ENCODE measurements around the gene COMMD1. TPM values are rescaled to one million over a fixed set of nuclear protein-coding genes. Genes with fewer than 3 reads are reported as not detected.

Gene COMMD1
- polyA plus RNA-seq, 2 of the 4 experiments (the other 2 are of a cell fraction) = 54.1 to 57.3 TPM

DNA sequence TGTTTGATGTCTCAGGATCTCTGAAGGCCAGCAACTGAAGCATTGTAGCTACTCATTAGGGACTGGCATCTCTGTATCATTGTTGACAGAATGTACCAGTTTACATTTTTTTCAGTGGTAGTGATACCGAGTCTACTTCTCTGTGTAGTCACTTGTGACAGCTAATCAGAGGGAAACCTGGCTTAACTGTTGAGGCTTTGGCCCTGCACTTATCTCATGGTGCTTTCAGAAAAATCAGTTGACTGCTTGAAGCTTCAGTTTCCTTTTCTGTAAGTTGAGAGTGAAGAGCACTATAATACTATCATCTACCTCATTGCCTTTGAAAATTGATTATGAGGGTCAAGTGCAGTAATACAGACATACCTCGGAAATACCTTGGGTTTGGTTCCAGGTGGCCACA, 90.0 kb downstream of the COMMD1 start:
- Histone ChIP-seq H3K9me3 (no peaks in the 10 kb centered on the region), H3K4me2 (no peak overlapping the region), H3K4me1 (no peaks in the 10 kb centered on the region), H3K27ac (no peak overlapping the region), H3K4me3 (no peak overlapping the region)
- DNase-seq (ENCODE audit: low read depth in 1 of 2, low spot score in 1 of 2) (no peak), ATAC-seq (no peak), FAIRE-seq (no peak)
- CTCF ChIA-PET = interaction anchor here (0.7 to 4.2 kb wide), 5 partner anchors 13 to 461 kb away, joined by 3 to 127 read pairs (median 3); no protein-coding TSS in a partner anchor
- POLR2A ChIA-PET = no interaction called here
- TF ChIP-seq, protein P1, sequence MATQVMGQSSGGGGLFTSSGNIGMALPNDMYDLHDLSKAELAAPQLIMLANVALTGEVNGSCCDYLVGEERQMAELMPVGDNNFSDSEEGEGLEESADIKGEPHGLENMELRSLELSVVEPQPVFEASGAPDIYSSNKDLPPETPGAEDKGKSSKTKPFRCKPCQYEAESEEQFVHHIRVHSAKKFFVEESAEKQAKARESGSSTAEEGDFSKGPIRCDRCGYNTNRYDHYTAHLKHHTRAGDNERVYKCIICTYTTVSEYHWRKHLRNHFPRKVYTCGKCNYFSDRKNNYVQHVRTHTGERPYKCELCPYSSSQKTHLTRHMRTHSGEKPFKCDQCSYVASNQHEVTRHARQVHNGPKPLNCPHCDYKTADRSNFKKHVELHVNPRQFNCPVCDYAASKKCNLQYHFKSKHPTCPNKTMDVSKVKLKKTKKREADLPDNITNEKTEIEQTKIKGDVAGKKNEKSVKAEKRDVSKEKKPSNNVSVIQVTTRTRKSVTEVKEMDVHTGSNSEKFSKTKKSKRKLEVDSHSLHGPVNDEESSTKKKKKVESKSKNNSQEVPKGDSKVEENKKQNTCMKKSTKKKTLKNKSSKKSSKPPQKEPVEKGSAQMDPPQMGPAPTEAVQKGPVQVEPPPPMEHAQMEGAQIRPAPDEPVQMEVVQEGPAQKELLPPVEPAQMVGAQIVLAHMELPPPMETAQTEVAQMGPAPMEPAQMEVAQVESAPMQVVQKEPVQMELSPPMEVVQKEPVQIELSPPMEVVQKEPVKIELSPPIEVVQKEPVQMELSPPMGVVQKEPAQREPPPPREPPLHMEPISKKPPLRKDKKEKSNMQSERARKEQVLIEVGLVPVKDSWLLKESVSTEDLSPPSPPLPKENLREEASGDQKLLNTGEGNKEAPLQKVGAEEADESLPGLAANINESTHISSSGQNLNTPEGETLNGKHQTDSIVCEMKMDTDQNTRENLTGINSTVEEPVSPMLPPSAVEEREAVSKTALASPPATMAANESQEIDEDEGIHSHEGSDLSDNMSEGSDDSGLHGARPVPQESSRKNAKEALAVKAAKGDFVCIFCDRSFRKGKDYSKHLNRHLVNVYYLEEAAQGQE (IDR thresholded peaks at IDR 0.05) = no peak
- TF ChIP-seq, protein P2, sequence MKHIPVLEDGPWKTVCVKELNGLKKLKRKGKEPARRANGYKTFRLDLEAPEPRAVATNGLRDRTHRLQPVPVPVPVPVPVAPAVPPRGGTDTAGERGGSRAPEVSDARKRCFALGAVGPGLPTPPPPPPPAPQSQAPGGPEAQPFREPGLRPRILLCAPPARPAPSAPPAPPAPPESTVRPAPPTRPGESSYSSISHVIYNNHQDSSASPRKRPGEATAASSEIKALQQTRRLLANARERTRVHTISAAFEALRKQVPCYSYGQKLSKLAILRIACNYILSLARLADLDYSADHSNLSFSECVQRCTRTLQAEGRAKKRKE (CRISPR knock-in tag; IDR thresholded peaks at IDR 0.05; ENCODE audit: low read depth) = no peak
- TF ChIP-seq EHMT2 (IDR thresholded peaks at IDR 0.05; ENCODE audit: low read depth) = no peak
- TF ChIP-seq FOSL2 (IDR thresholded peaks at IDR 0.05) = no peak
- TF ChIP-seq FOSL2 (CRISPR knock-in tag; IDR thresholded peaks at IDR 0.05) = no peak
- TF ChIP-seq, protein P3, sequence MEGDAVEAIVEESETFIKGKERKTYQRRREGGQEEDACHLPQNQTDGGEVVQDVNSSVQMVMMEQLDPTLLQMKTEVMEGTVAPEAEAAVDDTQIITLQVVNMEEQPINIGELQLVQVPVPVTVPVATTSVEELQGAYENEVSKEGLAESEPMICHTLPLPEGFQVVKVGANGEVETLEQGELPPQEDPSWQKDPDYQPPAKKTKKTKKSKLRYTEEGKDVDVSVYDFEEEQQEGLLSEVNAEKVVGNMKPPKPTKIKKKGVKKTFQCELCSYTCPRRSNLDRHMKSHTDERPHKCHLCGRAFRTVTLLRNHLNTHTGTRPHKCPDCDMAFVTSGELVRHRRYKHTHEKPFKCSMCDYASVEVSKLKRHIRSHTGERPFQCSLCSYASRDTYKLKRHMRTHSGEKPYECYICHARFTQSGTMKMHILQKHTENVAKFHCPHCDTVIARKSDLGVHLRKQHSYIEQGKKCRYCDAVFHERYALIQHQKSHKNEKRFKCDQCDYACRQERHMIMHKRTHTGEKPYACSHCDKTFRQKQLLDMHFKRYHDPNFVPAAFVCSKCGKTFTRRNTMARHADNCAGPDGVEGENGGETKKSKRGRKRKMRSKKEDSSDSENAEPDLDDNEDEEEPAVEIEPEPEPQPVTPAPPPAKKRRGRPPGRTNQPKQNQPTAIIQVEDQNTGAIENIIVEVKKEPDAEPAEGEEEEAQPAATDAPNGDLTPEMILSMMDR (IDR thresholded peaks at IDR 0.05) = no peak
- no peak for TF ChIP-seq FOXS1 (CRISPR knock-in tag; IDR thresholded peaks at IDR 0.05)
- TF ChIP-seq POLR2A (IDR thresholded peaks at IDR 0.05; ENCODE audit: low read length) = no peak
- no peak for TF ChIP-seq ESRRA (IDR thresholded peaks at IDR 0.05; ENCODE audit: borderline replicate concordance, low read length)
- no peak for TF ChIP-seq MYC (IDR thresholded peaks at IDR 0.05; ENCODE audit: borderline replicate concordance, low read length)
- no peak for TF ChIP-seq KDM1A (IDR thresholded peaks at IDR 0.05; ENCODE audit: low read depth)
- TF ChIP-seq EHF (CRISPR knock-in tag; IDR thresholded peaks at IDR 0.05) = no peak
- no peak for TF ChIP-seq GATA3 (IDR thresholded peaks at IDR 0.05; ENCODE audit: borderline replicate concordance)
- TF ChIP-seq, protein P4, sequence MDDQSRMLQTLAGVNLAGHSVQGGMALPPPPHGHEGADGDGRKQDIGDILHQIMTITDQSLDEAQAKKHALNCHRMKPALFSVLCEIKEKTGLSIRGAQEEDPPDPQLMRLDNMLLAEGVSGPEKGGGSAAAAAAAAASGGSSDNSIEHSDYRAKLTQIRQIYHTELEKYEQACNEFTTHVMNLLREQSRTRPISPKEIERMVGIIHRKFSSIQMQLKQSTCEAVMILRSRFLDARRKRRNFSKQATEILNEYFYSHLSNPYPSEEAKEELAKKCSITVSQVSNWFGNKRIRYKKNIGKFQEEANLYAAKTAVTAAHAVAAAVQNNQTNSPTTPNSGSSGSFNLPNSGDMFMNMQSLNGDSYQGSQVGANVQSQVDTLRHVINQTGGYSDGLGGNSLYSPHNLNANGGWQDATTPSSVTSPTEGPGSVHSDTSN (IDR thresholded peaks at IDR 0.05) = no peak
- no peak for TF ChIP-seq RNF2 (IDR thresholded peaks at IDR 0.05; ENCODE audit: borderline replicate concordance, low read depth)
- TF ChIP-seq JUN (IDR thresholded peaks at IDR 0.05) = no peak
- no peak for TF ChIP-seq NFE2L2 (conservative IDR thresholded peaks at IDR 0.05; ENCODE audit: low read length)
- WGBS (ENCODE audit: missing lambda C conversion rate) = 73% methylated on average over 2 of the region's 2 CpGs

DNA sequence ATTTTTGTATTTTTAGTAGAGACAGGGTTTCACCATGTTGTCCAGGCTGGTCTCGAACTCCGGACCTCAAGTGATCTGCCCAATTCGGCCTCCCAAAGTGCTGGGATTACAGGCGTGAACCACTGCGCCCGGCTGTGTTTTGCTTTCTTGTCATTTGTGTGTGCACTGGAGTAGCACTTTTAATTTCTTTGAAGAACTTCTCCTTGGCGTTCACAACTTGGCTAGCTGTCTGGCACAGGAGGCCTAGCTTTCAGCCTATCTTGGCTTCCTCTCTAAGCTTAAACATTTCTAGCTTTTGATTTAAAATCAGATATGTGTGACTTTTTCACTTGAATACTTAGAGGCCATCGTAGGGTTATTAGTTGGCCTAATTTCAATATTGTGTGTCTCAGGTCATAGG, 93.0 kb downstream of the COMMD1 start:
- Histone ChIP-seq H3K4me2 (no peak overlapping the region), H3K4me1 (no peaks in the 10 kb centered on the region), H3K9me3 (no peaks in the 10 kb centered on the region), H3K4me3 (no peak overlapping the region), H3K27ac (no peak overlapping the region)
- CTCF ChIA-PET = interaction anchor here (1.4 to 2.1 kb wide), 4 partner anchors 9 to 415 kb away, joined by 3 to 9 read pairs (median 6); no protein-coding TSS in a partner anchor
- FAIRE-seq (no peak), DNase-seq (ENCODE audit: low read depth in 1 of 2, low spot score in 1 of 2) (no peak), ATAC-seq (no peak)
- POLR2A ChIA-PET = no interaction called here
- 94% methylated on average over 8 of the region's 8 CpGs for WGBS (ENCODE audit: missing lambda C conversion rate)
- TF ChIP-seq MYC (IDR thresholded peaks at IDR 0.05; ENCODE audit: borderline replicate concordance, low read length) = no peak
- TF ChIP-seq JUN (IDR thresholded peaks at IDR 0.05) = no peak
- TF ChIP-seq, protein P4 (IDR thresholded peaks at IDR 0.05) = no peak
- TF ChIP-seq EHF (CRISPR knock-in tag; IDR thresholded peaks at IDR 0.05) = no peak
- TF ChIP-seq, protein P5, sequence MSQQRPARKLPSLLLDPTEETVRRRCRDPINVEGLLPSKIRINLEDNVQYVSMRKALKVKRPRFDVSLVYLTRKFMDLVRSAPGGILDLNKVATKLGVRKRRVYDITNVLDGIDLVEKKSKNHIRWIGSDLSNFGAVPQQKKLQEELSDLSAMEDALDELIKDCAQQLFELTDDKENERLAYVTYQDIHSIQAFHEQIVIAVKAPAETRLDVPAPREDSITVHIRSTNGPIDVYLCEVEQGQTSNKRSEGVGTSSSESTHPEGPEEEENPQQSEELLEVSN (IDR thresholded peaks at IDR 0.05; ENCODE audit: borderline replicate concordance, low read depth) = no peak
- no peak for TF ChIP-seq ESRRA (IDR thresholded peaks at IDR 0.05; ENCODE audit: borderline replicate concordance, low read length)
- no peak for TF ChIP-seq FOSL2 (IDR thresholded peaks at IDR 0.05)
- TF ChIP-seq FOSL2 (CRISPR knock-in tag; IDR thresholded peaks at IDR 0.05) = no peak
- TF ChIP-seq POLR2A (IDR thresholded peaks at IDR 0.05; ENCODE audit: low read length) = no peak
- no peak for TF ChIP-seq NFE2L2 (conservative IDR thresholded peaks at IDR 0.05; ENCODE audit: low read length)
- TF ChIP-seq ZFP36 (IDR thresholded peaks at IDR 0.05; ENCODE audit: borderline replicate concordance, partially characterized antibody) = no peak
- TF ChIP-seq FOXS1 (CRISPR knock-in tag; IDR thresholded peaks at IDR 0.05) = no peak
- no peak for TF ChIP-seq HEYL (CRISPR knock-in tag; IDR thresholded peaks at IDR 0.05)
- TF ChIP-seq, protein P1 (IDR thresholded peaks at IDR 0.05) = no peak
- no peak for TF ChIP-seq FOSB (CRISPR knock-in tag; IDR thresholded peaks at IDR 0.05)
- TF ChIP-seq TFCP2L1 (CRISPR knock-in tag; IDR thresholded peaks at IDR 0.05) = no peak
- TF ChIP-seq EP300 (IDR thresholded peaks at IDR 0.05) = no peak
